Measurements from ENCODE around the gene PCBP2.

GRCh38 chr12:53478865-53479264 is 27.0 kb downstream of the PCBP2 start:
- TF ChIP-seq TAF1 (IDR thresholded peaks at IDR 0.05; ENCODE audit: borderline replicate concordance, insufficient read depth, low read length): no peak
- TF ChIP-seq POLR2AphosphoS5 (IDR thresholded peaks at IDR 0.05; ENCODE audit: low read depth, low read length): no peak
- no peak for TF ChIP-seq REST (IDR thresholded peaks at IDR 0.05; ENCODE audit: insufficient read depth in 1 of 2, low read depth in 2 of 2, low read length in 2 of 2)
